HG03060 (cell line): Measurements from ENCODE around the gene PRXL2B.

Experiments
- ATAC-seq: cut with Tn5 transposase; IDR thresholded peaks from one replicate; pipeline ENCODE4 v1.9.1; 2021; ENCODE audit warnings: low read depth, moderate number of reproducible peaks; ENCODE audit not compliant: unreplicated experiment

The PRXL2B gene

GRCh38 chr1:2583331-2583791 is 3.2 kb upstream of the PRXL2B start:
- no peak for ATAC-seq

GRCh38 chr1:2583871-2584351 is 2.7 kb upstream of the PRXL2B start:
- ATAC-seq = no peak

- no peak for ATAC-seq
Measured at GRCh38 chr1:2584686-2585317, 1.8 kb upstream of the PRXL2B start.

- ATAC-seq = peak; percentile 28
Measured at GRCh38 chr1:2585318-2586092, 1.1 kb upstream of the PRXL2B start.

- ATAC-seq = no peak
Measured at GRCh38 chr1:2587071-2587859, 688 bp downstream of the PRXL2B start.

GRCh38 chr1:2587860-2588571 is 1.4 kb downstream of the PRXL2B start:
- no peak for ATAC-seq

GRCh38 chr1:2588661-2589430 is 2.3 kb downstream of the PRXL2B start:
- no peak for ATAC-seq

GRCh38 chr1:2589431-2590232 is 3.1 kb downstream of the PRXL2B start:
- no peak for ATAC-seq

- ATAC-seq = no peak
Measured at GRCh38 chr1:2590233-2591141, 3.9 kb downstream of the PRXL2B start.

GRCh38 chr1:2591233-2591580 is 4.6 kb downstream of the PRXL2B start:
- no peak for ATAC-seq

- ATAC-seq = no peak
Measured at GRCh38 chr1:2591581-2592261, 5.1 kb downstream of the PRXL2B start.

GRCh38 chr1:2592672-2593071 is 6.1 kb downstream of the PRXL2B start:
- no peak for ATAC-seq

GRCh38 chr1:2593251-2593878 is 6.8 kb downstream of the PRXL2B start:
- ATAC-seq = no peak

- no peak for ATAC-seq
Measured at GRCh38 chr1:2594001-2594640, 7.5 kb downstream of the PRXL2B start.

- ATAC-seq = no peak
Measured at GRCh38 chr1:2594641-2595131, 8.1 kb downstream of the PRXL2B start.

GRCh38 chr1:2595261-2595811 is 8.8 kb downstream of the PRXL2B start:
- ATAC-seq = no peak
